ENCODE measurements around the gene FAM174B.

- TF ChIP-seq CTCF (IDR thresholded peaks at IDR 0.05) (no peak), POLR2A (IDR thresholded peaks at IDR 0.05) (no peak)
These were observed 36.2 kb downstream of the FAM174B start for GRCh38 chr15:92619145-92620101.

Measured in thyroid gland (tissue), 4 donors.